ENCODE measurements around the gene SPRTN. TPM values are rescaled to one million over a fixed set of nuclear protein-coding genes. Genes with fewer than 3 reads are reported as not detected.

SPRTN gene
- polyA plus RNA-seq, 1 of the 3 experiments (the other 2 are of a cell fraction): 17.3 TPM

GRCh38 chr1:231396643-231397042, 58.5 kb downstream of the SPRTN start:
- H3K9me3 ChIP-seq: no peaks in the 10 kb centered on the region
- peak overlapping the region; percentile 70 for H3K4me2 ChIP-seq
- peak overlapping the region; percentile 78; the same call in 1 of the 2 replicates for H3K9ac ChIP-seq
- ChIA-PET POLR2A (no interaction called here), CTCF (no interaction called here)
- TF ChIP-seq PBX3 (IDR thresholded peaks at IDR 0.05): peak; percentile 59
- TF ChIP-seq GATA2 (CRISPR knock-in tag; IDR thresholded peaks at IDR 0.05): no peak
- no peak; the same call in 1 of the 2 replicates for TF ChIP-seq TCF12 (IDR thresholded peaks at IDR 0.05)
- TF ChIP-seq FOSL2 (IDR thresholded peaks at IDR 0.05; ENCODE audit: borderline replicate concordance, low read depth): peak; percentile 27; the same call in 1 of the 2 replicates
- TF ChIP-seq SMC3 (IDR thresholded peaks at IDR 0.05; ENCODE audit: low read depth, low read length): no peak
- no peak for TF ChIP-seq POLR2AphosphoS5 (IDR thresholded peaks at IDR 0.05; ENCODE audit: low read depth, low read length)
- no peak for TF ChIP-seq RXRA (IDR thresholded peaks at IDR 0.05; ENCODE audit: borderline replicate concordance, low read depth)
- TF ChIP-seq USF1 (IDR thresholded peaks at IDR 0.05; ENCODE audit: borderline replicate concordance, low read depth): no peak
- TF ChIP-seq JUND (IDR thresholded peaks at IDR 0.05): 0 out of 2 replicates have a peak, but pooled peaks have one; percentile 10
- no peaks in the 10 kb centered on the region for H3K9me2 ChIP-seq
- H3K27me3 ChIP-seq (ENCODE audit: insufficient read depth): no peaks in the 10 kb centered on the region
- 59% methylated on average over 2 of the region's 2 CpGs for WGBS (ENCODE audit: low lambda C conversion rate)
- DNase-seq: no peak
- no peaks in the 10 kb centered on the region for H4K20me1 ChIP-seq (ENCODE audit: insufficient read depth)
- peaks cover 39% of the 10 kb centered on the region for H3F3A ChIP-seq (replicated peaks; ENCODE audit: insufficient read depth)
- peaks cover 12 to 26% of the 10 kb centered on the region in 2 experiments for H3K4me1 ChIP-seq (ENCODE audit: control insufficient read depth in 1 of 2, insufficient read depth in 2 of 2, low read depth in 1 of 2, low read length in 1 of 2)
- H3K79me2 ChIP-seq (ENCODE audit: insufficient read depth): peaks cover 82% of the 10 kb centered on the region
- H3K27ac ChIP-seq (ENCODE audit: low read depth in 2 of 2, low read length in 1 of 2): peak overlapping the region; percentile 12 to 99; a peak in 3 of 4 replicates
- 0 out of 4 replicates have a peak overlapping the region, but pooled peaks of 1 of the 2 experiments have one; percentile 35 for H3K4me3 ChIP-seq (ENCODE audit: low read depth in 2 of 2, low read length in 1 of 2)
- peaks cover 0 to 3% of the 10 kb centered on the region in 2 experiments for H3K36me3 ChIP-seq (replicated peaks in 1 of 2; ENCODE audit: control insufficient read depth in 1 of 2, insufficient read depth in 2 of 2, low read length in 1 of 2)
- no peak overlapping the region for H2AFZ ChIP-seq (ENCODE audit: low read depth)

GRCh38 chr1:231397886-231398671, 60.0 kb downstream of the SPRTN start:
- no peak overlapping the region for H3K9ac ChIP-seq
- H3K27me3 ChIP-seq (ENCODE audit: insufficient read depth): no peaks in the 10 kb centered on the region
- WGBS (ENCODE audit: low lambda C conversion rate): 93% methylated on average over 4 of the region's 4 CpGs
- H2AFZ ChIP-seq (ENCODE audit: low read depth): no peak overlapping the region
- no peak overlapping the region for H3K4me3 ChIP-seq (ENCODE audit: low read depth in 2 of 2, low read length in 1 of 2)
- H3K4me1 ChIP-seq (ENCODE audit: control insufficient read depth in 1 of 2, insufficient read depth in 2 of 2, low read depth in 1 of 2, low read length in 1 of 2): peaks cover 9 to 21% of the 10 kb centered on the region in 2 experiments
- CTCF ChIA-PET: interaction anchor here (0.5 to 1.5 kb wide), 2 partner anchors 10 to 35 kb away, joined by 3 to 4 read pairs; no protein-coding TSS in a partner anchor
- no peak for DNase-seq
- H3K27ac ChIP-seq (ENCODE audit: low read depth in 2 of 2, low read length in 1 of 2): peak overlapping the region in 1 of 2 experiments; percentile 99; a peak in 2 of 4 replicates
- H3K9me2 ChIP-seq: no peaks in the 10 kb centered on the region
- peaks cover 0 to 3% of the 10 kb centered on the region in 2 experiments for H3K36me3 ChIP-seq (replicated peaks in 1 of 2; ENCODE audit: control insufficient read depth in 1 of 2, insufficient read depth in 2 of 2, low read length in 1 of 2)
- no peaks in the 10 kb centered on the region for H3K9me3 ChIP-seq
- H3K79me2 ChIP-seq (ENCODE audit: insufficient read depth): peaks cover 82% of the 10 kb centered on the region
- H3F3A ChIP-seq (replicated peaks; ENCODE audit: insufficient read depth): peaks cover 35% of the 10 kb centered on the region
- H4K20me1 ChIP-seq (ENCODE audit: insufficient read depth): no peaks in the 10 kb centered on the region
- no peak overlapping the region for H3K4me2 ChIP-seq
- POLR2A ChIA-PET: interaction anchor here (1.0 kb wide), 1 partner anchor 203 kb away, joined by 3 read pairs; no protein-coding TSS in a partner anchor
- no peak for TF ChIP-seq RXRA (IDR thresholded peaks at IDR 0.05; ENCODE audit: borderline replicate concordance, low read depth)
- no peak for TF ChIP-seq MXI1 (IDR thresholded peaks at IDR 0.05; ENCODE audit: low read depth, low read length)
- TF ChIP-seq YY1 (IDR thresholded peaks at IDR 0.05; ENCODE audit: low read depth): no peak
- no peak for TF ChIP-seq CHD2 (IDR thresholded peaks at IDR 0.05; ENCODE audit: low read length, partially characterized antibody)
- no peak for TF ChIP-seq TEAD4 (IDR thresholded peaks at IDR 0.05; ENCODE audit: borderline replicate concordance, insufficient read depth)
- TF ChIP-seq USF2 (IDR thresholded peaks at IDR 0.05; ENCODE audit: borderline replicate concordance, low read depth, low read length): no peak
- TF ChIP-seq REST (IDR thresholded peaks at IDR 0.05; ENCODE audit: low read depth, low read length): no peak
- TF ChIP-seq USF1 (IDR thresholded peaks at IDR 0.05; ENCODE audit: borderline replicate concordance, low read depth): no peak
- TF ChIP-seq GATA2 (CRISPR knock-in tag; IDR thresholded peaks at IDR 0.05): no peak
- TF ChIP-seq TCF12 (IDR thresholded peaks at IDR 0.05): no peak
- TF ChIP-seq NRF1 (IDR thresholded peaks at IDR 0.05; ENCODE audit: low read depth, low read length): no peak
- no peak for TF ChIP-seq TAF1 (IDR thresholded peaks at IDR 0.05; ENCODE audit: borderline replicate concordance, low read depth, low read length)
